Activated naive CD4-positive, alpha-beta T cell treated with Interleukin-2 at 50 U/mL for 16 hours (primary cell): ENCODE results near the gene PYGB.
"Not testable (repeated sequence)": the region's sequence is repeated elsewhere in the genome, so short reads cannot be mapped to it uniquely, and the experiment has no call there.

Experiments used
- DNase-seq: peaks from one replicate; pipeline ENCODE4 v3.0.0-alpha.2; 2020

The PYGB gene

DNA sequence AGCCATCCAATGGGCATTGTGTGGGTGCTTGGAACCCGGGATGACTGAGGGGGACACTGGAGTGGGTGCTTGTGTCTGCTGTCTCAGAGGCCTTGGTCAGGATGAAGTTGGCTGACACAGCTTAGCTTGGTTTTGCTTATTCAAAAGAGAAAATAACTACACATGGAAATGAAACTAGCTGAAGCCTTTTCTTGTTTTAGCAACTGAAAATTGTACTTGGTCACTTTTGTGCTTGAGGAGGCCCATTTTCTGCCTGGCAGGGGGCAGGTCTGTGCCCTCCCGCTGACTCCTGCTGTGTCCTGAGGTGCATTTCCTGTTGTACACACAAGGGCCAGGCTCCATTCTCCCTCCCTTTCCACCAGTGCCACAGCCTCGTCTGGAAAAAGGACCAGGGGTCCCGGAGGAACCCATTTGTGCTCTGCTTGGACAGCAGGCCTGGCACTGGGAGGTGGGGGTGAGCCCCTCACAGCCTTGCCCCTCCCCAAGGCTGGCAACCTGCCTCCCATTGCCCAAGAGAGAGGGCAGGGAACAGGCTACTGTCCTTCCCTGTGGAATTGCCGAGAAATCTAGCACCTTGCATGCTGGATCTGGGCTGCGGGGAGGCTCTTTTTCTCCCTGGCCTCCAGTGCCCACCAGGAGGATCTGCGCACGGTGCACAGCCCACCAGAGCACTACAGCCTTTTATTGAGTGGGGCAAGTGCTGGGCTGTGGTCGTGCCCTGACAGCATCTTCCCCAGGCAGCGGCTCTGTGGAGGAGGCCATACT lies 49.4 kb downstream of the PYGB start:
- no peak for DNase-seq

- no peak for DNase-seq
Measured at GRCh38 chr20:25299806-25300205, 51.9 kb downstream of the PYGB start.

GRCh38 chr20:25300496-25301170 lies 52.7 kb downstream of the PYGB start:
- no peak for DNase-seq

- DNase-seq, result no peak
Measured at GRCh38 chr20:25301357-25301920, 53.6 kb downstream of the PYGB start.

DNA sequence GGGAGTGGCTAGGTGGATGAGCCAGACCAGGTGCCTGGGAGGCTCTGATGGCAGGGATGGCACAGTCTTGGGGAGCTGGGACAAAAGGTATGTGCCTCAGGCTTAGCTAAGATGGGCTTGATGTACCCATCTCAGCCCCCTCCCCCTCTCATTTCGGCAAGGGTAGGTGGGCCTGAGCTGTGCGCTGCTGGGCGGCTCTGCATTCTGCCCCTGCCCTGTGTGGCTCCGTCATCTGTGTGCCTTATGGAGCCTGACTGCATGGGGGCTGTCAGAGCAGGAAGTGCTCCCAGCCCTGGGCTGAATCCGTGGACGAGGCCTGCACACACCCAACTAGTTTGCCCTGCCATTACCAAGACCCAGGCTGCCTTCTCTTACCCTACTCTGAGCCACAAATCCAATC lies 54.7 kb downstream of the PYGB start:
- no peak for DNase-seq

- DNase-seq, result no peak
Measured at GRCh38 chr20:25303292-25304024, 55.6 kb downstream of the PYGB start.

- DNase-seq, result no peak
Measured at GRCh38 chr20:25304025-25304549, 56.2 kb downstream of the PYGB start.

GRCh38 chr20:25306991-25307903 lies 59.4 kb downstream of the PYGB start:
- no peak for DNase-seq

DNA sequence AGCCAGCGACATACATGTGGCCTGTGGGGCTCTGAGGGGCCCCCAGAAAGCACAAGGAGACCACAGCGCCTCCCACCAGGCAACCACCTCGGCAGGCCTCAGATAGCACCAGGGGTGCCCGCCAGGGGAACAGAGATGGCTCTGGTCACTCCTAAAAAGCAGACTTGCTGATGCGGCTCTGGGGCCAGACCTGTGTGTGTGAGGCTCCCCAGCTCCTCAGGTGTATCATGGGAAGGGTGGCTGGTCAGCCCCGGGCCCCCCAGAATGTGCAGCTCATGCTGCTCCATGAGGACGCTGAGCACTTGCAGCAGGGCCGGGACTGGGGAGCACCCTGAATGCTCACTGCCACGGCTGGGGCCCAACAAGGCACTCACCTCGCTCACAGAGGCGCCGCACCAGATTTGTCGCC lies 60.2 kb downstream of the PYGB start:
- no peak for DNase-seq

- DNase-seq, result no peak
Measured at GRCh38 chr20:25308671-25309394, 60.9 kb downstream of the PYGB start.

DNA sequence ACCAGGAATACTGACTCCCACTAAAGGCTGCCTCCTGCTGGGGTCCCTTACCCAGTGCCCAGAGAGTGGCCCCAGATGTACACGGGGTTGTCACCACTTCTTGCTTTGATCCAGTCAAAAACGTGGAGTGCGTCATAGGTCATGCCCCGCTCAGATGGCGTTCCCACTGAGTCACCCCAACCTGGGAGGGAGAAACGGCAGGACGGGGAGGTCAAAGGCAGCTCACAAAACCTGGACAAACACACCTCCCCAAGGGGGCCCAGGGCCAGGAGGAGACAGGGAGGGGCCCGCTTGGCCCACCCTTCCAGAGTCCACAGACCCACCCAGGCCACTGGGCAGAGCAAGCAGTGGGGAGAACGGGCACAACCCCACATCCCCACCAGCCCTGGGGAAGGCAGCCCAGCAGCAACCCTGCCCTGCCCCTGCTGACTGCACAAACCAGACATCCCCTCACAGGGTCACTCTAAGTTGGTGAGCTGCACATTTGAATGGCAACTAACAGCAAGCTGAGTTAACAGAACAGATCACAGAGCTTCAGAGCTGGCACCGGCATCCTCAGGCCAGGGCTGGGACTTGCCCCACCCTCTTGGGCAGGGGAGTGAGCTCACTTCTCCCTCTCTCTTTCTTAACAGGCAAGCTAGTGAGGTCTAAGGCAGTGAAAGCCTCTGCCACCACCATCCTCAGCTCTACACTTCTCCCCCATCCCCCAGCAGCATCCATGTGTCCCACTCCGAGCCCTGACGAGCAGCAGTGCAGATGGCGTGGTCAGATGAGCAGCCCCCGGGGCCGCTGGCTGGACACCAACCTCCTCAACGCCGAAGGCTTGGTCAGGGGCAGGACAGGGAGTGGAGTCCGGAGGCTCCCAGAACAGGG lies 61.7 kb downstream of the PYGB start:
- no peak for DNase-seq

GRCh38 chr20:25310268-25310920 lies 62.5 kb downstream of the PYGB start:
- DNase-seq, result peak; percentile 43

DNA sequence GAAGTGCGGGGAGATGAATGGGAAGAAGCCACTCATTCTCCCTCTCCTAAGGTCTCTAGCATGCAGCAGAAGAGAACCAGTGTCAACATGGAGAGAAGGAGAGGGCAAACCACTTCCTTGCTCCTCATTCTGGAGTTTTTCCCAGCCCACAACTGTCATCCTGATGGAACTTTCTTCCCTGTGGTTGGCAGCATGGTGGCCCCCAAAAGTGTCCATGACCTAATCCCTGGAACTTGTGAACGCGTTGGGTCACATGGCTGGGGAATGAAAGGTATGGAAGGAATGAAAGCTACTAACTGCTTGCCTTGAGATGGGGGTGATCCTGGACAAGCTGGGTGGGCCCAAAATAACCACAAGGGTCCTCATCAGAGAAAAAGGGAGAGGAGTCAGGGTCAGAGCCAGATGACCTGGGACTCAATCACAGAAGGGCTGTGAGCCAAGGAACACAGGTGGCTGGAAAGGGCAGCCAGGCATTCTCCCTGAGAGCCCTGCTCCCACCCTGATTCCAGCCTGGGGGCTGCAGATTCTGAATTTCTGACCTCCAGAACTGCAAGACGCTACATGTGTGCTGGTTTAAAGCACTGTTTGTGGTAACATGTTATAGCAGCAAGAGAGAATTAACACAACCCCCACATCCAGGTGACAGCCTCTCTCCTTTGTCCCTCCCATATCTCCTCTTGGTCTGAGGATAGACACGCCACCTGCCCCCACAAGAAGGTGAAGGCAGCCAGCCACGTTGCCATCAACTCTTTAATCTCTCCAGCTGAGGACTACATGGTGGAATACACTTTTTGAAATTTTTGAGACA lies 63.2 kb downstream of the PYGB start:
- DNase-seq, result no peak

- DNase-seq, result not testable (repeated sequence)
Measured at GRCh38 chr20:25312716-25313115, 64.8 kb downstream of the PYGB start.

DNA sequence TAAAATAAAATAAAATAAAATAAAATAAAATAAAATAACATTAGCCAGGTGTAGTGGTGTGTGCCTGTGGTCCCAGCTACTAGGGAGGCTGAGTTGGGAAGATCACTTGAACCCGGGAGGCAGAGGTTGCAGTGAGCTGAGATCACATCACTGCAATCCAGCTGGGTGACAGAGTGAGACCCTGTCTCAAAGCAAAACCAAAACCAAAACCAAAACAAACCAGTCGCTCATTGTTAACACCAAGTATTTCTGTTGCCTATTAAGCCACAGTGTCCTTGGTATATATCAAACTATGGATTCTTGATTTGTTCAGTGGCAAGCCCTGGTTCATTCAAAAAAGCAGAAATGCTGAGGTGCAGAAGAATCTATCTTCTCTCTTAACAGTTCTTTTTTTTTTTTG lies 65.7 kb downstream of the PYGB start:
- DNase-seq, result no peak

DNA sequence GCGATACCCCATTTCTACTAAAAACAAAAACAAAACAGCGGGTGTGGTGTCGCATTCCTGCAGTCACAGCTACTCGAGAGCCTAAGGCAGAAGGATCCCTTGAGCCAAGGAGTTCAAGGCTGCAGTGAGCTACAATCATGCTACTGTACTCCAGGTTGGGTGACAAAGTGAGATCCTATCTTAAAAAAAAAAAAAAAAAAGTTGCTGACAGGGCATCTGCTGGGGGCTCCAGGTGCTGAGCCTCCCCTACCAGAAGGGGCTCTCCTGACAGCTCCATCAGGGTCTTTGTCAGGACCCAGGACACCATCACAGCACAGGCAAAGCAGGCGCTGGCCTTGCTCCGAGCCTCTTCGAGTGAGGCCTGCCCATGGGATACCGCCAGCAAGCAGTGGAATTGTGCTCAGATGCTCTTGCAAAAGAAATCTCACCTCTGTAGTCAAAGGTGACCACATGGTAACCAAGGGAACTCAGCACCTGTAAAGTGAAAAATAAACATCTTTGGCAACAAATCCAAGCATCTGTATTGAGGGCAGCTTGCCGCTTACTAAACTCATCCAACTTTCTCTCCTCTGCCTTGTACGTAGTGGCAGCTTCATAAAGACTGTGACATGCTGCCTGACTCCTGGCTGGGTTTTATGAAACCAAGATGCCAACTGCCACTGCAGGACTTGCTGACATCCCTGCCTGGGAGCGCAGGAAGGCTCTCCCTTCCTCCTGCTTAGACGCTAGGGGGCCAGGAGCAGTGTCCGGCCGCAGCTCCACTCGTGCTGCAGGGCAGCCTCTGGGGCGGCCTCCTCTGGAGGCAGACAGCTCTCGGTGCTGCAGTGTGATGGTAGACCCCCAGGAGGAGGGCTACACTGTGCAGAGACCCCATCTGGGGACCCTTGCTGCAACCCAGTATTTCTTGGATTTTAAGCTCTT lies 66.9 kb downstream of the PYGB start:
- DNase-seq, result no peak

- no peak for DNase-seq
Measured at GRCh38 chr20:25315418-25316210, 67.7 kb downstream of the PYGB start.
